K562 (cell line): ENCODE measurements around the gene SERGEF.

ENCODE experiments used
- PTRF ChIP-seq: fragments of 450-650 bp; IDR thresholded peaks from 2 replicates; pipeline ENCODE4 v1.6.1; 2016; ENCODE audit warnings: mild to moderate bottlenecking, missing genetic modification characterization, missing compliant biosample characterization
- SIX5 ChIP-seq, 2 experiments: IDR thresholded peaks; 2 replicates each; pipeline ENCODE4 v1.6.1; 2011; ENCODE audit warnings: low read length in 2 of 2, borderline replicate concordance in 1 of 2, low read depth in 1 of 2, mild to moderate bottlenecking in 1 of 2, moderate library complexity in 1 of 2; ENCODE audit not compliant: insufficient read depth in 1 of 2
- TF ChIP-seq, protein P1 (sequence below), 2 experiments: IDR thresholded peaks; 2 replicates each; pipeline ENCODE4 v1.6.1; 2011; ENCODE audit warnings: borderline replicate concordance in 1 of 2, control low read depth in 1 of 2, low read depth in 1 of 2, low read length in 1 of 2, mild to moderate bottlenecking in 1 of 2, mixed read lengths in 1 of 2, moderate library complexity in 1 of 2; ENCODE audit not compliant: insufficient read depth in 1 of 2, insufficient read length in 1 of 2, poor library complexity in 1 of 2, severe bottlenecking in 1 of 2; ENCODE audit errors: extremely low read depth in 1 of 2

DNA sequence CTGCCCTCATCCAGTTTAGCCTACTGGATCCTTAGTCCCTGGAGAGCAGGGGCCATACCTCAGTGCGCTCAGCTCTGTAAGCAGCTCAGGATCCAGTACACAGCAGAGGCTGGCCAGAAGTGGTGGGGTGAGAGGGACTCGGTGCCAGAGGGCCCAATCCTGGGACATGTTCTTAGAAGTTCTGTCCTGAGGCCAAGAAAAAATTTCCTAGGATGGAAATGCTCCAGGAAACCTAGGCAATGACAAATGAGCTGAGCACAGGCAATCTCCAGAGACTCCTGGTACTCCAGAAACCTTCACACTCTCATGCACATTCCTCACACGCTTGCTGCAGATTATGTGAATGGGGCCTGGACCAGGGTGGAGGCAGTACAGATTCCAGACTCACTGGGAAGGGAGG is 89.6 kb downstream of the SERGEF start:
- TF ChIP-seq PTRF (tag): no peak
- TF ChIP-seq, protein P1, sequence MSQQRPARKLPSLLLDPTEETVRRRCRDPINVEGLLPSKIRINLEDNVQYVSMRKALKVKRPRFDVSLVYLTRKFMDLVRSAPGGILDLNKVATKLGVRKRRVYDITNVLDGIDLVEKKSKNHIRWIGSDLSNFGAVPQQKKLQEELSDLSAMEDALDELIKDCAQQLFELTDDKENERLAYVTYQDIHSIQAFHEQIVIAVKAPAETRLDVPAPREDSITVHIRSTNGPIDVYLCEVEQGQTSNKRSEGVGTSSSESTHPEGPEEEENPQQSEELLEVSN (IDR thresholded peaks at IDR 0.05; ENCODE audit: borderline replicate concordance in 1 of 2, extremely low read depth in 1 of 2, insufficient read depth in 1 of 2, insufficient read length in 1 of 2, low read depth in 1 of 2, low read length in 1 of 2, poor library complexity in 1 of 2, severe bottlenecking in 1 of 2): no peak
- no peak for TF ChIP-seq SIX5 (IDR thresholded peaks at IDR 0.05; ENCODE audit: borderline replicate concordance in 1 of 2, insufficient read depth in 1 of 2, low read depth in 1 of 2, low read length in 2 of 2)
